PC-9 (cell line): Measurements from ENCODE around the gene SMARCA4. TPM values are rescaled to one million over a fixed set of nuclear protein-coding genes. Genes with fewer than 3 reads are reported as not detected.
A peak's percentile ranks its signal among the peaks of the same experiment; 100 is the strongest.
"Not testable (repeated sequence)": the region's sequence is repeated elsewhere in the genome, so short reads cannot be mapped to it uniquely, and the experiment has no call there.

ENCODE experiments used
- BruUV-seq: library from RNA; stranded (reverse); fragments of 400-500 nt; replicated peaks from 2 replicates; lab custom pipeline; 2021; lab: Mats Ljungman, UMichigan
- CTCF ChIA-PET: fragments of 300-600 bp; sonication (Branson Sonifier 250); formaldehyde crosslinking; loops from one replicate; lab custom pipeline; 2022; ENCODE audit warnings: antibody characterized with exemption; lab: Charles Lee
- POLR2A ChIA-PET: fragments of 300-600 bp; sonication (Branson Sonifier 250); formaldehyde crosslinking; loops from one replicate; lab custom pipeline; 2022; ENCODE audit warnings: antibody characterized with exemption; ENCODE audit not compliant: unreplicated experiment; lab: Charles Lee
- DNase-seq, 2 experiments: peaks; one replicate each; pipeline versions ENCODE4 v3.0.0 to v3.0.0-alpha.2; 2015 to 2022; ENCODE audit warnings: mixed read lengths in 1 of 2
- H2AFZ ChIP-seq: fragments of 200-600 bp; sonication (generic); 2 replicates; pipeline ENCODE4 v1.8.1; 2017; ENCODE audit warnings: antibody characterized with exemption
- H3F3A ChIP-seq: fragments of 200-600 bp; sonication (generic); 2 replicates; pipeline ENCODE4 v1.8.1; 2017; ENCODE audit warnings: antibody characterized with exemption, mild to moderate bottlenecking, low read depth; ENCODE audit not compliant: insufficient read depth
- H3K27ac ChIP-seq: fragments of 200-600 bp; sonication (generic); 2 replicates; pipeline ENCODE4 v1.6.1; 2016; ENCODE audit warnings: mixed run types
- H3K27me3 ChIP-seq: fragments of 200-600 bp; sonication (generic); 2 replicates; pipeline ENCODE4 v1.6.1; 2016; ENCODE audit warnings: low read depth, mixed run types; ENCODE audit not compliant: insufficient read depth
- H3K36me3 ChIP-seq: fragments of 200-600 bp; sonication (generic); 2 replicates; pipeline ENCODE4 v1.6.1; 2016; ENCODE audit warnings: low read depth, mixed run types
- H3K4me1 ChIP-seq: fragments of 200-600 bp; sonication (generic); replicated peaks from 2 replicates; pipeline ENCODE4 v1.6.1; 2016; ENCODE audit warnings: mixed run types; ENCODE audit not compliant: insufficient read depth
- H3K4me2 ChIP-seq: fragments of 200-600 bp; sonication (generic); 2 replicates; pipeline ENCODE4 v1.6.1; 2017; ENCODE audit warnings: mixed run types
- H3K4me3 ChIP-seq: fragments of 200-600 bp; sonication (generic); 2 replicates; pipeline ENCODE4 v1.6.1; 2016; ENCODE audit warnings: mixed run types
- H3K79me2 ChIP-seq: fragments of 200-600 bp; sonication (generic); 2 replicates; pipeline ENCODE4 v1.6.1; 2017; ENCODE audit warnings: low read depth, mixed run types
- H3K9me2 ChIP-seq: fragments of 200-600 bp; sonication (generic); 2 replicates; pipeline ENCODE4 v1.8.1; 2017; ENCODE audit warnings: mild to moderate bottlenecking; ENCODE audit not compliant: insufficient read depth
- H3K9me3 ChIP-seq: fragments of 200-600 bp; sonication (generic); 2 replicates; pipeline ENCODE4 v1.8.1; 2016; ENCODE audit warnings: low read depth; ENCODE audit not compliant: insufficient read depth
- H4K20me1 ChIP-seq: fragments of 200-600 bp; sonication (generic); 2 replicates; pipeline ENCODE4 v1.8.1; 2017; ENCODE audit not compliant: insufficient read depth
- EZH2 ChIP-seq: fragments of 200-600 bp; sonication (generic); IDR thresholded peaks from 2 replicates; pipeline ENCODE4 v1.8.0; 2017; ENCODE audit warnings: antibody characterized with exemption, low read depth
- intact Hi-C: fragments of 100-400 bp; cut with micrococcal nuclease; formaldehyde crosslinking; loops from one replicate; pipeline ENCODE4 v1.10.0; 2022; ENCODE audit not compliant: unreplicated experiment
- total RNA-seq: library from RNA; stranded (reverse); gene quantifications from 2 replicates; pipeline ENCODE4 v1.2.3, GENCODE V29; 2021
- TF ChIP-seq, protein P1 (sequence below): fragments of 200-600 bp; sonication (generic); conservative IDR thresholded peaks from 2 replicates; pipeline ENCODE4 v1.6.1; 2017; ENCODE audit warnings: mixed run types, antibody characterized with exemption, mild to moderate bottlenecking, moderate library complexity

Gene SMARCA4
- total RNA-seq, 1 experiment from 2014 or later: 136 TPM

DNA sequence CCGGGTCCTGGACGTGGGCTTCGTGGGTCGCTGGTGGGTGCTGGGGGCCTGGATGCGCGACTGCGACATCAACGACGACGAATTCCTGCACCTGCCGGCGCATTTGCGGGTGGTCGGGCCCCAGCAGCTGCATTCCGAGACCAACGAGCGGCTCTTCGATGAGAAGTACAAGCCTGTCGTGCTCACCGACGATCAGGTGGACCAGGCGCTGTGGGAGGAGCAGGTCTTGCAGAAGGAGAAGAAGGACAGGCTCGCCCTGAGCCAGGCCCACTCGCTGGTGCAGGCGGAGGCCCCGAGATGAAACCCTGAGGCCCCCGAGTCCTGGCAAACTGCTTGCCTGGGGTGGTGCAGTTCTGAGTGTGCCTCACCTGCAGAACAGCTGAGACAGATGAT is 31.4 kb upstream of the SMARCA4 start:
- Histone ChIP-seq H3K27me3 (no peaks in the 10 kb centered on the region), H4K20me1 (peaks cover 26% of the 10 kb centered on the region; the same call in 1 of the 2 replicates), H3F3A (0 out of 2 replicates have a peak, but pooled peaks cover 9% of the 10 kb centered on the region), H3K4me1 (peaks cover 15% of the 10 kb centered on the region), H3K9me2 (no peaks in the 10 kb centered on the region), H3K4me3 (peak overlapping the region; percentile 84), H3K9me3 (no peaks in the 10 kb centered on the region), H3K27ac (no peak overlapping the region), H3K79me2 (peaks cover 59% of the 10 kb centered on the region), H3K36me3 (0 out of 2 replicates have a peak, but pooled peaks cover 6% of the 10 kb centered on the region), H3K4me2 (peak overlapping the region; percentile 91), H2AFZ (peak overlapping the region; percentile 86)
- CTCF ChIA-PET: no interaction called here
- DNase-seq: no peak
- TF ChIP-seq, protein P1, sequence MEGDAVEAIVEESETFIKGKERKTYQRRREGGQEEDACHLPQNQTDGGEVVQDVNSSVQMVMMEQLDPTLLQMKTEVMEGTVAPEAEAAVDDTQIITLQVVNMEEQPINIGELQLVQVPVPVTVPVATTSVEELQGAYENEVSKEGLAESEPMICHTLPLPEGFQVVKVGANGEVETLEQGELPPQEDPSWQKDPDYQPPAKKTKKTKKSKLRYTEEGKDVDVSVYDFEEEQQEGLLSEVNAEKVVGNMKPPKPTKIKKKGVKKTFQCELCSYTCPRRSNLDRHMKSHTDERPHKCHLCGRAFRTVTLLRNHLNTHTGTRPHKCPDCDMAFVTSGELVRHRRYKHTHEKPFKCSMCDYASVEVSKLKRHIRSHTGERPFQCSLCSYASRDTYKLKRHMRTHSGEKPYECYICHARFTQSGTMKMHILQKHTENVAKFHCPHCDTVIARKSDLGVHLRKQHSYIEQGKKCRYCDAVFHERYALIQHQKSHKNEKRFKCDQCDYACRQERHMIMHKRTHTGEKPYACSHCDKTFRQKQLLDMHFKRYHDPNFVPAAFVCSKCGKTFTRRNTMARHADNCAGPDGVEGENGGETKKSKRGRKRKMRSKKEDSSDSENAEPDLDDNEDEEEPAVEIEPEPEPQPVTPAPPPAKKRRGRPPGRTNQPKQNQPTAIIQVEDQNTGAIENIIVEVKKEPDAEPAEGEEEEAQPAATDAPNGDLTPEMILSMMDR: no peak
- TF ChIP-seq EZH2: no peak
- TSS peak; percentile 49 for BruUV-seq
- intact Hi-C loops: no loop called here
- POLR2A ChIA-PET: no interaction called here

DNA sequence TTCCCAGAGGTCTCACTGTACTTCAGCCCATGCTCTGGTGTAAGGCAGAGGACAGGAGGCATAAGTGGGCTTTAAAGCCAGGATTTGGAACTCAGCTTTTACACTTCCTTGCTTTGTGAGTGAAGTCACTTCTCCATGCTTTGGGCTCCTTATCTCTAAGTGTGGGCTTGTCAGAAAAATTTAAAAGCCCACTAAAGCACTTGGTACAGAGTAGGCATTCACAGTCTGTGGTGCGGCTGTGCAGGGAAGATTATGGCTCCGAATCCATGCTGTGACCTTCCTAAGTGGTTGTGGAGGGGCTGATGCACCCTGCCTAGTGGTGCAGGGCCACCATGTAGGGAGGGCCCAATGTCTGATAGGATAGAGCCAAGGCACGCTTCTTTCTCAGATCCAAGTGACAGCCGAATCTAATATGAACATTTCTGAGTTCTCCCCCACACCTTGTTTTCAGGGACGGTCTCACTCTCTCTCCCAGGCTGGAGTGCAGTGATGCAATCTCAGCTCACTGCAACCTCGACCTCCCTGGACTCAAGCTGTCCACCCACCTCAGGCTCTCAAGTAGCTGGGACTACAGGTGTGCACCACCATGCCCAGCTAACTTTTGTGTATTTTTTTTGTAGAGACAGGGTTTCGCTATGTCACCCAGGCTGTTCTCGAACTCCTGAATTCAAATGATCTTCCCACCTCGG is 25.3 kb upstream of the SMARCA4 start:
- peaks cover 49% of the 10 kb centered on the region for H3F3A ChIP-seq
- DNase-seq: no peak
- TF ChIP-seq, protein P1: no peak
- TF ChIP-seq EZH2: no peak
- H3K79me2 ChIP-seq: peaks cover 35% of the 10 kb centered on the region
- ChIA-PET CTCF (no interaction called here), POLR2A (no interaction called here)
- H2AFZ ChIP-seq: no peak overlapping the region
- H3K36me3 ChIP-seq: 0 out of 2 replicates have a peak, but pooled peaks cover 4% of the 10 kb centered on the region
- no peaks in the 10 kb centered on the region for H3K9me3 ChIP-seq
- no peak overlapping the region for H3K4me2 ChIP-seq
- no peak overlapping the region for H3K27ac ChIP-seq
- H3K4me1 ChIP-seq: peaks cover 37% of the 10 kb centered on the region
- H3K9me2 ChIP-seq: no peaks in the 10 kb centered on the region
- intact Hi-C loops: loop anchor here (5.0 to 10.0 kb wide), 4 partner anchors 102 to 502 kb away; partner anchors contain the start of genes ODAD3 and PRKCSH
- BruUV-seq: no TSS peak
- no peak overlapping the region for H3K4me3 ChIP-seq
- no peaks in the 10 kb centered on the region for H3K27me3 ChIP-seq
- 0 out of 2 replicates have a peak, but pooled peaks cover 11% of the 10 kb centered on the region for H4K20me1 ChIP-seq

DNA sequence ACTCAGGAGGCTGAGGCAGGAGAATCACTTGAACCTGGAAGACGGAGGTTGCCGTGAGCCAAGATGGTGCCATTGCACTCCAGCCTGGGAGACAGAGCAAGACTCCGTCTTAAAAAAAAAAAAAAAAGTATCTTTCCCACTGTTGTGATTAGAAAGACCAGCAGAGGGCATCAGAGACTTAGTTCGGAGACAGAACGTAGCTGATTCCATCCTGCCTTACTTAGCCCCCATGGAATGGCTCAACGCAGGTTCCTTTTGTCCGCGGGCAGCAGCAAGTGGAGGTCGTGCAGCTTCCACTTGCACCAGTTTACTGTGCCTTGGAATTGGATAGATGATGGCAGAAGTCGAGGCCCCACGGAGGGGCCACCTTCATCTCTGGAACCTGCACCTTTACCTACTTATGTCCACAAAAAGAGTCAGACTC is 24.2 kb upstream of the SMARCA4 start:
- Histone ChIP-seq H3K36me3 (no peaks in the 10 kb centered on the region), H3K79me2 (peaks cover 23% of the 10 kb centered on the region), H3K27me3 (no peaks in the 10 kb centered on the region), H2AFZ (peak overlapping the region; percentile 60; the same call in 1 of the 2 replicates), H3K4me1 (peaks cover 49% of the 10 kb centered on the region), H4K20me1 (0 out of 2 replicates have a peak, but pooled peaks cover 7% of the 10 kb centered on the region), H3K27ac (no peak overlapping the region), H3F3A (peaks cover 61% of the 10 kb centered on the region), H3K4me3 (no peak overlapping the region), H3K9me2 (no peaks in the 10 kb centered on the region), H3K9me3 (no peaks in the 10 kb centered on the region), H3K4me2 (peak overlapping the region; percentile 59)
- DNase-seq: peak; percentile 45 to 75
- ChIA-PET CTCF (interaction anchor here (0.5 to 0.7 kb wide), 6 partner anchors 149 to 949 kb away, joined by 5 to 8 read pairs (median 6); partner anchors contain the start of gene RGL3), POLR2A (interaction anchor here (0.6 kb wide), 3 partner anchors 104 to 452 kb away, joined by 3 to 15 read pairs (median 5); no protein-coding TSS in a partner anchor)
- TF ChIP-seq, protein P1: peak; percentile 84
- no peak for TF ChIP-seq EZH2
- BruUV-seq: no TSS peak
- intact Hi-C loops: loop anchor here (5.0 to 10.0 kb wide), 4 partner anchors 101 to 501 kb away; partner anchors contain the start of genes ODAD3 and PRKCSH

DNA sequence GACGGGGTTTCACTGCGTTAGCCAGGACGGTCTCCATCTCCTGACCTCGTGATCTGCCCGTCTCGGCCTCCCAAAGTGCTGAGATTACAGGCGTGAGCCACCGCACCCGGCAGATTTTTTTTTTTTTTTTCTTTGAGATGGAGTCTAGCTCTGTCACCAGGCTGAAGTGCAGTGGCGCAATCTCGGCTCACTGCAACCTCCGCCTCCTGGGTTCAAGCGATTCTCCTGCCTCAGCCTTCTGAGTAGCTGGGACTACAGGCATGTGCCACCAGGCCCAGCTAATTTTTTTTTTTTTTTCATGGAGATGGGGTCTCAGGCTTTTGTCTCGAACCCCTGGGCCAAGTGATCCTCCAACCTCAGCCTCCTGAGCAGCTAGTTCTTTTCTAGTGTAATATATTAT is 19.2 kb upstream of the SMARCA4 start:
- not testable (repeated sequence) for H3K27ac ChIP-seq, BruUV-seq

More for the DNA sequence above, 19.2 kb upstream of the SMARCA4 start:
- DNase-seq, H3K9me2 ChIP-seq, intact Hi-C loops, H4K20me1 ChIP-seq, H3K4me3 ChIP-seq, H3K9me3 ChIP-seq, H2AFZ ChIP-seq, H3K27me3 ChIP-seq, H3K36me3 ChIP-seq, H3K4me2 ChIP-seq: not testable (repeated sequence)
- ChIA-PET POLR2A (interaction anchor here (0.5 kb wide), 1 partner anchor 116 kb away, joined by 9 read pairs; no protein-coding TSS in a partner anchor), CTCF (interaction anchor here (0.7 kb wide), 6 partner anchors 35 to 149 kb away, joined by 3 to 12 read pairs (median 5); no protein-coding TSS in a partner anchor)
- Histone ChIP-seq H3K79me2 (peaks cover 13% of the 10 kb centered on the region), H3K4me1 (peaks cover 54% of the 10 kb centered on the region), H3F3A (peaks cover 53% of the 10 kb centered on the region)
